ENCODE measurements around the gene GRAMD1A.
"Not testable (repeated sequence)": the region's sequence is repeated elsewhere in the genome, so short reads cannot be mapped to it uniquely, and the experiment has no call there.

The GRAMD1A gene

DNA sequence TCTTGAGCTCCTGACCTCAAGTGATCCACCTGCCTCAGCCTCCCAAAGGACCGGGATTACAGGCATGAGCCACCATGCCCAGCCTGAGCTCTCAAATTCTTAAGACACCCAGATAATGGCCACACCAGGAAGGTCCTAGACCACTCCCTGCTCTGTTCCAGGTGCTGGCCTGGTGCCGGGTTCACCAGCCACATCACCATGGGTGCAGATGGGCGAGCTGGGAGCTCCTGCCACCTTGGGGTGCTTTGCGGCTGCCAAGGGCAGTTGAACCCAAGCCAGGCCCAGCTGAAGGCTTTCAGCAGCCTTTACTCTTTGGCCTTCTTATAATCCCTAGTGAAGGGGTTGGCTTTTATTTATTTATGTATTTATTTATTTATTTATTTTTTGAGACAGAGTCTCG lies 46.3 kb downstream of the GRAMD1A start:
- no peak overlapping the region for H3K4me3 ChIP-seq (ENCODE audit: low read length)
- DNase-seq (ENCODE audit: low read depth), result no peak
- TF ChIP-seq, protein P1, sequence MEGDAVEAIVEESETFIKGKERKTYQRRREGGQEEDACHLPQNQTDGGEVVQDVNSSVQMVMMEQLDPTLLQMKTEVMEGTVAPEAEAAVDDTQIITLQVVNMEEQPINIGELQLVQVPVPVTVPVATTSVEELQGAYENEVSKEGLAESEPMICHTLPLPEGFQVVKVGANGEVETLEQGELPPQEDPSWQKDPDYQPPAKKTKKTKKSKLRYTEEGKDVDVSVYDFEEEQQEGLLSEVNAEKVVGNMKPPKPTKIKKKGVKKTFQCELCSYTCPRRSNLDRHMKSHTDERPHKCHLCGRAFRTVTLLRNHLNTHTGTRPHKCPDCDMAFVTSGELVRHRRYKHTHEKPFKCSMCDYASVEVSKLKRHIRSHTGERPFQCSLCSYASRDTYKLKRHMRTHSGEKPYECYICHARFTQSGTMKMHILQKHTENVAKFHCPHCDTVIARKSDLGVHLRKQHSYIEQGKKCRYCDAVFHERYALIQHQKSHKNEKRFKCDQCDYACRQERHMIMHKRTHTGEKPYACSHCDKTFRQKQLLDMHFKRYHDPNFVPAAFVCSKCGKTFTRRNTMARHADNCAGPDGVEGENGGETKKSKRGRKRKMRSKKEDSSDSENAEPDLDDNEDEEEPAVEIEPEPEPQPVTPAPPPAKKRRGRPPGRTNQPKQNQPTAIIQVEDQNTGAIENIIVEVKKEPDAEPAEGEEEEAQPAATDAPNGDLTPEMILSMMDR (IDR thresholded peaks at IDR 0.05; ENCODE audit: insufficient read depth, low read depth, low read length, missing control alignments), result no peak

DNA sequence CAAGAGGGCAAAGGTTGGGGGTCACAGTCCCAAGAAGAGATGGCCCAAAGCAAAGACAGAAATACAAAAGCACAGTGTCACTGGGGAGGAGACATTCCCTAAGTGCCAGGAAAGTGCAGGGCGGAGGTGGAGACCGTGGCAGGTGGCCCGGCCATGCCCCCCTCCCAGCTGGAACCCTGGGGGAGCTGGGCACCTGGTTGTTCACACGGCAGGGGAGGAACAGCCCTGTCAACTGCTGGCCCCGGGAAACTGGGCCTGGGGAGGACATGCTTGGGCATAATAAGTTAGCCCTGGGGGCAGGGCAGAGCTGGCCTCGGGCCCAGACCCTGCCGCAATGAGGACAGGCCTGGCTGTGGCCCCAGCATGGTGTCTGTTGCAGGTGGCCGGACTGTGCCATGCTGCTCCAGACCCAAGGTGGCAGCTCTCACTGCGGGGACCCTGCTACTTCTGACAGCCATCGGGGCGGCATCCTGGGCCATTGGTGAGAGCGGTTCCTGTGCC lies 48.8 kb downstream of the GRAMD1A start:
- TF ChIP-seq, protein P1 (IDR thresholded peaks at IDR 0.05; ENCODE audit: insufficient read depth, low read depth, low read length, missing control alignments), result no peak
- DNase-seq (ENCODE audit: low read depth), result no peak
- no peak overlapping the region for H3K4me3 ChIP-seq (ENCODE audit: low read length)

- no peak overlapping the region for H3K4me3 ChIP-seq (ENCODE audit: low read length)
- TF ChIP-seq, protein P1 (IDR thresholded peaks at IDR 0.05; ENCODE audit: insufficient read depth, low read depth, low read length, missing control alignments), result no peak
- no peak for DNase-seq (ENCODE audit: low read depth)
Observed at GRCh38 chr19:35049456-35049855, 49.3 kb downstream of the GRAMD1A start.

DNA sequence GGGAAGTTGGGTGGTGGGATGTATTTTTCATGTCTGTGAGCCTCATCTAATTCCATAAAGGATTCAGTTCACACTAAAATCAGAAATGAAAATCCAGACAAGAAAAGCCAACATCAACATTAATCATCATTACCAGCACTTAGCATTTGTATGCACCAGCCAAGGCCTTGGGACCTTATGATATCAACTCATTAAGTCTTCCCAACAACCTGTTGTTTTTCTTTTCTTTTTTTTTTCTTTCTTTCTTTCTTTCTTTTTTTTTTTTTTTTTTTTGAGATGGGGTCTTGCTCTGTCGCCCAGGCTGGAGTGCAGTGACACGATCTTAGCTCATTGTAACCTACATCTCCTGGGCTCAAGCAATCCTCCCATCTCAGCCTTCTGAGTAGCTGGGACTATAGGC lies 50.5 kb downstream of the GRAMD1A start:
- H3K4me3 ChIP-seq (ENCODE audit: low read length); DNase-seq (ENCODE audit: low read depth): not testable (repeated sequence)

- DNase-seq (ENCODE audit: low read depth); H3K4me3 ChIP-seq (ENCODE audit: low read length): not testable (repeated sequence)
Observed at GRCh38 chr19:35051268-35051667, 51.1 kb downstream of the GRAMD1A start.

GRCh38 chr19:35051796-35052195 lies 51.7 kb downstream of the GRAMD1A start:
- TF ChIP-seq, protein P1 (IDR thresholded peaks at IDR 0.05; ENCODE audit: insufficient read depth, low read depth, low read length, missing control alignments), result no peak
- no peak overlapping the region for H3K4me3 ChIP-seq (ENCODE audit: low read length)
- DNase-seq (ENCODE audit: low read depth), result no peak

DNA sequence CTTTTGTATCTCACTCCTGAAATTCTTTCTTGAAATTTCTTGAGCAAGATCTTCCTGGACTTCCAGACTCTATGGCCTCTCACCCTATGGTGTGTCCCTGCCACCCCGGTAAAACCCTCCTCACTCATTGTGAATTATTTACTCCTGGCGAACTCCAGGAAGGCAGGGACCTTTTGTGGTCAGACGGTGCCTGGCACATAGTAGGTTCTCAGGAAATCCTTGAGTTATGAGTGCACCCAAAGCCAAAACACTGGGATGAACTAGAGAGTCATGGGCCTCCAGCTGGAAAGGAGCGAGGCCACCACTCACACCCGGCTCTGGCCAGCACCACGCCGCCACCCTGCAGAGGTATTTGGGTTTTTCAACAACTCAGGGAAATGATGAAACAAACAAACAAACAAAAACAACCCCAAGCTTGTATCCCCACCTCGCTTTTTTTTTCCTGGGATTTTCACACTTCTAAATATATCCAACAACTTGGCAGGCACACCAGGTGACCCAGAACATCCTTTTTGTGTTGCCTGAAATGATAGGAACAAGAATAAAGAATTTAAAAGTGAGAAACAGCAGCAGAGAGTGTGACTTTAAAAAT lies 52.6 kb downstream of the GRAMD1A start:
- H3K4me3 ChIP-seq (ENCODE audit: low read length), result no peak overlapping the region
- DNase-seq (ENCODE audit: low read depth), result no peak
- TF ChIP-seq, protein P1 (IDR thresholded peaks at IDR 0.05; ENCODE audit: insufficient read depth, low read depth, low read length, missing control alignments), result no peak

DNA sequence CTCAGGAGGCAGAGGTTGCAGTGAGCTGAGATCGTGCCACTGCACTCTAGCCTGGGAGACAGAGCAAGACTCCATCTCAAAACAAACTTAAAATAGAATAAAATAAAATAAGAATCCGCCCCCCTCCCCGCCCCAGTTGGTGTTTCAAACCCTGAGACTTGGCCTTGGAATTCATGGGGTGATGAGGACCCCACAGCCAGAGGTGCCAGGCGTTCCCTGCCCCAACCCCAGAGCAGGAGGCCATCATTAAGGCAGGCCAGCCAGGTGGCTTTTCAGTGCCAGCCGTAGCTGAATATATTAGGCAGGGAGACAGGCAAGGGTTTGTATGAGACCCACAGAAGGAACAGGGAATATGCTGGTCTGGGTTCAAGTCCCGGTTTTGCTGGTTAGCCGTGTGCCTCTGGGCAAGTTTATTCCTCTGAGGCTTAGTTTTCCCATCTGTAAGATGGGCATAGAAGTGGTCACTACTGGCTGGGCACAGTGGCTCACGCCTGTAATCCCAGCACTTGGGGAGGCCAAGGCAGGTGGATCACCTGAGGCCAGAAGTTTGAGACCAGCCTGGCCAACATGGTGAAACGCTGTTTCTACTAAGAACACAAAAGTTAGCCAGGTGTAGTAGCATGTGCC lies 53.7 kb downstream of the GRAMD1A start:
- no peak overlapping the region for H3K4me3 ChIP-seq (ENCODE audit: low read length)
- TF ChIP-seq, protein P1 (IDR thresholded peaks at IDR 0.05; ENCODE audit: insufficient read depth, low read depth, low read length, missing control alignments), result no peak
- no peak for DNase-seq (ENCODE audit: low read depth)
